Measurements from ENCODE around the gene NET1.
A peak's percentile ranks its signal among the peaks of the same experiment; 100 is the strongest.

Gene NET1

GRCh38 chr10:5461914-5462840 lies 49.8 kb downstream of the NET1 start:
- CTCF ChIA-PET: interaction anchor here (0.8 to 3.5 kb wide), 9 partner anchors 14 to 161 kb away, joined by 3 to 15 read pairs (median 3); no protein-coding TSS in a partner anchor
- 76% methylated on average over 17 of the region's 17 CpGs for WGBS (ENCODE audit: insufficient coverage)
- Histone ChIP-seq H3K36me3 (ENCODE audit: control insufficient read depth in 4 of 4, insufficient read depth in 4 of 4, low read length in 3 of 4) (peaks cover 0 to 33% (median 15%) of the 10 kb centered on the region in 4 experiments), H3K9me3 (ENCODE audit: control extremely low read depth in 1 of 5, control insufficient read depth in 4 of 5, insufficient read depth in 2 of 5, low read depth in 1 of 5, low read length in 4 of 5) (no peaks in the 10 kb centered on the region), H3K27me3 (replicated peaks in 2 of 5; ENCODE audit: control insufficient read depth in 4 of 5, insufficient read depth in 5 of 5, low read length in 4 of 5) (no peaks in the 10 kb centered on the region), H3K4me3 (ENCODE audit: control insufficient read depth in 1 of 7, extremely low read depth in 1 of 7, insufficient read depth in 4 of 7, low read depth in 2 of 7, low read length in 6 of 7) (no peak overlapping the region), H3K4me1 (ENCODE audit: control extremely low read depth in 1 of 4, control insufficient read depth in 4 of 4, insufficient read depth in 4 of 4, low read length in 3 of 4) (peaks cover 0 to 15% (median 11%) of the 10 kb centered on the region in 4 experiments), H3K27ac (ENCODE audit: insufficient read depth in 1 of 2, low read depth in 1 of 2, low read length in 2 of 2, poor library complexity in 1 of 2, severe bottlenecking in 2 of 2) (peak overlapping the region in 1 of 2 experiments; percentile 76)
- DNase-seq: peak in 2 of 3 donors; percentile 56 to 67
- POLR2A ChIA-PET: interaction anchor here (0.6 to 1.1 kb wide), 2 partner anchors 16 to 18 kb away, joined by 3 read pairs; no protein-coding TSS in a partner anchor

DNA sequence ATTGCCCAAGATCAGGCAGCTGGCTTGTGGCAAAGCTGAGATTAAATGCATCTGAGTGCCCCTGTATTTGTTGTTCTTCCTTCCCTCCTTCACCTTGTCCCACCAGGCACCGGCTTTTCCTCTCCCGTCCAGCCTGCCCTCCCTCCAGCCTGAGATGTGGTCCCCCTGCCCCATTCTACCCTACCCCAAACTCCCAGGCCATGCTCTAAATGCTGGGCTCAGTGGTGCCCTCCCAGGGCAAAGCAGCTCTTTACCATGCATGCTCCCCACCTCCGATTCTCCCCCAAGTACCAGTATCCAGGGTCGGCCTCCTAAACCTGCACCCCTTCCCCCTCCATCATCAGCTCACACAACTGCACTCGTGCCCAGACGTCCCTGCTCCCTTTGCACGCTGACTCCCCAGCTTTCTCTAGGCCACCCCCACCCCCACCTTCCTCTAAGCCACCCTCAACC lies 50.5 kb downstream of the NET1 start:
- CTCF ChIA-PET: interaction anchor here (0.8 to 3.5 kb wide), 5 partner anchors 15 to 86 kb away, joined by 3 to 15 read pairs (median 3); no protein-coding TSS in a partner anchor
- peaks cover 0 to 15% (median 11%) of the 10 kb centered on the region in 4 experiments for H3K4me1 ChIP-seq (ENCODE audit: control extremely low read depth in 1 of 4, control insufficient read depth in 4 of 4, insufficient read depth in 4 of 4, low read length in 3 of 4)
- no peaks in the 10 kb centered on the region for H3K27me3 ChIP-seq (replicated peaks in 2 of 5; ENCODE audit: control insufficient read depth in 4 of 5, insufficient read depth in 5 of 5, low read length in 4 of 5)
- no peak for DNase-seq
- WGBS (ENCODE audit: insufficient coverage): 89% methylated on average over 4 of the region's 7 CpGs
- H3K36me3 ChIP-seq (ENCODE audit: control insufficient read depth in 4 of 4, insufficient read depth in 4 of 4, low read length in 3 of 4): peaks cover 0 to 26% (median 15%) of the 10 kb centered on the region in 4 experiments
- H3K9me3 ChIP-seq (ENCODE audit: control extremely low read depth in 1 of 5, control insufficient read depth in 4 of 5, insufficient read depth in 2 of 5, low read depth in 1 of 5, low read length in 4 of 5): no peaks in the 10 kb centered on the region
- peak overlapping the region in 1 of 2 experiments; percentile 4 for H3K27ac ChIP-seq (ENCODE audit: insufficient read depth in 1 of 2, low read depth in 1 of 2, low read length in 2 of 2, poor library complexity in 1 of 2, severe bottlenecking in 2 of 2)
- H3K4me3 ChIP-seq (ENCODE audit: control insufficient read depth in 1 of 7, extremely low read depth in 1 of 7, insufficient read depth in 4 of 7, low read depth in 2 of 7, low read length in 6 of 7): no peak overlapping the region
- POLR2A ChIA-PET: interaction anchor here (0.6 kb wide), 2 partner anchors 17 to 1320 kb away, joined by 3 to 5 read pairs; no protein-coding TSS in a partner anchor

- Histone ChIP-seq H3K27me3 (replicated peaks in 2 of 5; ENCODE audit: control insufficient read depth in 4 of 5, insufficient read depth in 5 of 5, low read length in 4 of 5) (no peaks in the 10 kb centered on the region), H3K9me3 (ENCODE audit: control extremely low read depth in 1 of 5, control insufficient read depth in 4 of 5, insufficient read depth in 2 of 5, low read depth in 1 of 5, low read length in 4 of 5) (peaks cover 0 to 7% (median 2%) of the 10 kb centered on the region in 5 experiments), H3K4me1 (ENCODE audit: control extremely low read depth in 1 of 4, control insufficient read depth in 4 of 4, insufficient read depth in 4 of 4, low read length in 3 of 4) (peaks cover 0 to 15% (median 11%) of the 10 kb centered on the region in 4 experiments), H3K4me3 (ENCODE audit: control insufficient read depth in 1 of 7, extremely low read depth in 1 of 7, insufficient read depth in 4 of 7, low read depth in 2 of 7, low read length in 6 of 7) (no peak overlapping the region), H3K27ac (ENCODE audit: insufficient read depth in 1 of 2, low read depth in 1 of 2, low read length in 2 of 2, poor library complexity in 1 of 2, severe bottlenecking in 2 of 2) (no peak overlapping the region), H3K36me3 (ENCODE audit: control insufficient read depth in 4 of 4, insufficient read depth in 4 of 4, low read length in 3 of 4) (peaks cover 0 to 11% (median 6%) of the 10 kb centered on the region in 4 experiments)
- CTCF ChIA-PET: interaction anchor here (1.2 kb wide), 1 partner anchor 166 kb away, joined by 3 read pairs; no protein-coding TSS in a partner anchor
- DNase-seq: no peak
- POLR2A ChIA-PET: interaction anchor here (0.5 kb wide), 1 partner anchor 479 kb away, joined by 3 read pairs; no protein-coding TSS in a partner anchor
- WGBS (ENCODE audit: insufficient coverage): 75% methylated on average over 4 of the region's 5 CpGs
Measured at GRCh38 chr10:5464546-5464945, 52.2 kb downstream of the NET1 start.

GRCh38 chr10:5465976-5466450 lies 53.7 kb downstream of the NET1 start:
- Histone ChIP-seq H3K9me3 (ENCODE audit: control extremely low read depth in 1 of 5, control insufficient read depth in 4 of 5, insufficient read depth in 2 of 5, low read depth in 1 of 5, low read length in 4 of 5) (peaks cover 0 to 7% (median 2%) of the 10 kb centered on the region in 5 experiments), H3K36me3 (ENCODE audit: control insufficient read depth in 4 of 4, insufficient read depth in 4 of 4, low read length in 3 of 4) (no peaks in the 10 kb centered on the region), H3K4me3 (ENCODE audit: control insufficient read depth in 1 of 7, extremely low read depth in 1 of 7, insufficient read depth in 4 of 7, low read depth in 2 of 7, low read length in 6 of 7) (no peak overlapping the region), H3K4me1 (ENCODE audit: control extremely low read depth in 1 of 4, control insufficient read depth in 4 of 4, insufficient read depth in 4 of 4, low read length in 3 of 4) (peaks cover 0 to 15% (median 11%) of the 10 kb centered on the region in 4 experiments), H3K27ac (ENCODE audit: insufficient read depth in 1 of 2, low read depth in 1 of 2, low read length in 2 of 2, poor library complexity in 1 of 2, severe bottlenecking in 2 of 2) (no peak overlapping the region), H3K27me3 (replicated peaks in 2 of 5; ENCODE audit: control insufficient read depth in 4 of 5, insufficient read depth in 5 of 5, low read length in 4 of 5) (no peaks in the 10 kb centered on the region)
- WGBS (ENCODE audit: insufficient coverage): 86% methylated on average over 11 of the region's 12 CpGs
- ChIA-PET POLR2A (no interaction called here), CTCF (no interaction called here)
- no peak for DNase-seq

- peak in 2 of 3 donors; percentile 31 to 61 for DNase-seq
- CTCF ChIA-PET: interaction anchor here (1.0 to 2.0 kb wide), 4 partner anchors 12 to 26 kb away, joined by 3 to 6 read pairs (median 4); no protein-coding TSS in a partner anchor
- WGBS (ENCODE audit: insufficient coverage): 55% methylated on average over 15 of the region's 18 CpGs
Measured at GRCh38 chr10:5466451-5467206, 54.3 kb downstream of the NET1 start.

DNA sequence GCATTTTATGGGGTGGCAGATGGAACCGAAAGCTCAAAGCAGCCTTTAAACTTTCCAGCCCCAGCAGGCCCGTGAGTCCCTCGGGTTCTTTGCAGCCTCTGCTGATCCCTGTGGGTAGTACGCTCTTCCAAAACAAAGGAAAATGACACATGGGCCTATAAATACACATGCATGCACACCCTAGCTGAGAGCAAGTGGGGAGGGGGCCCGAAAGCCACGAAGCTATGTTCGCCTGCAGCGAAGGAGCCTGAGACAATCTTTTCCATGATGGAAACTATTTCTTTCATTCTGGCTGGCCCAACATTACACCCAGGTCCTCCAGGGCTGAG lies 54.8 kb downstream of the NET1 start:
- Histone ChIP-seq H3K27ac (ENCODE audit: insufficient read depth in 1 of 2, low read depth in 1 of 2, low read length in 2 of 2, poor library complexity in 1 of 2, severe bottlenecking in 2 of 2) (peak overlapping the region in 1 of 2 experiments; percentile 39), H3K9me3 (ENCODE audit: control extremely low read depth in 1 of 5, control insufficient read depth in 4 of 5, insufficient read depth in 2 of 5, low read depth in 1 of 5, low read length in 4 of 5) (peaks cover 0 to 7% (median 2%) of the 10 kb centered on the region in 5 experiments), H3K27me3 (replicated peaks in 2 of 5; ENCODE audit: control insufficient read depth in 4 of 5, insufficient read depth in 5 of 5, low read length in 4 of 5) (no peaks in the 10 kb centered on the region), H3K36me3 (ENCODE audit: control insufficient read depth in 4 of 4, insufficient read depth in 4 of 4, low read length in 3 of 4) (no peaks in the 10 kb centered on the region), H3K4me1 (ENCODE audit: control extremely low read depth in 1 of 4, control insufficient read depth in 4 of 4, insufficient read depth in 4 of 4, low read length in 3 of 4) (peaks cover 0 to 9% (median 6%) of the 10 kb centered on the region in 4 experiments), H3K4me3 (ENCODE audit: control insufficient read depth in 1 of 7, extremely low read depth in 1 of 7, insufficient read depth in 4 of 7, low read depth in 2 of 7, low read length in 6 of 7) (no peak overlapping the region)
- whole genome bisulfite sequencing (ENCODE audit: insufficient coverage): 86% methylated on average over 7 of the region's 8 CpGs
- POLR2A ChIA-PET: no interaction called here
- CTCF ChIA-PET: interaction anchor here (1.0 to 2.0 kb wide), 5 partner anchors 11 to 156 kb away, joined by 3 to 6 read pairs (median 4); no protein-coding TSS in a partner anchor
- no peak for DNase-seq

More at GRCh38 chr10:5466451-5467206, 54.3 kb downstream of the NET1 start:
- Histone ChIP-seq H3K9me3 (ENCODE audit: control extremely low read depth in 1 of 5, control insufficient read depth in 4 of 5, insufficient read depth in 2 of 5, low read depth in 1 of 5, low read length in 4 of 5) (peaks cover 0 to 7% (median 2%) of the 10 kb centered on the region in 5 experiments), H3K4me3 (ENCODE audit: control insufficient read depth in 1 of 7, extremely low read depth in 1 of 7, insufficient read depth in 4 of 7, low read depth in 2 of 7, low read length in 6 of 7) (no peak overlapping the region), H3K27ac (ENCODE audit: insufficient read depth in 1 of 2, low read depth in 1 of 2, low read length in 2 of 2, poor library complexity in 1 of 2, severe bottlenecking in 2 of 2) (peak overlapping the region in 1 of 2 experiments; percentile 39), H3K36me3 (ENCODE audit: control insufficient read depth in 4 of 4, insufficient read depth in 4 of 4, low read length in 3 of 4) (no peaks in the 10 kb centered on the region), H3K4me1 (ENCODE audit: control extremely low read depth in 1 of 4, control insufficient read depth in 4 of 4, insufficient read depth in 4 of 4, low read length in 3 of 4) (peaks cover 0 to 14% (median 11%) of the 10 kb centered on the region in 4 experiments), H3K27me3 (replicated peaks in 2 of 5; ENCODE audit: control insufficient read depth in 4 of 5, insufficient read depth in 5 of 5, low read length in 4 of 5) (no peaks in the 10 kb centered on the region)
- POLR2A ChIA-PET: no interaction called here
